ENCODE data around the gene SERPINB5. TPM values are rescaled to one million over a fixed set of nuclear protein-coding genes. Genes with fewer than 3 reads are reported as not detected.
A peak's percentile ranks its signal among the peaks of the same experiment; 100 is the strongest.

Gene SERPINB5
- total RNA-seq, 1 donor from 2014 or later: not detected

- intact Hi-C loops (cut with DNase I): no loop called here
Measured at GRCh38 chr18:63438181-63438580, 38.6 kb upstream of the SERPINB5 start.

GRCh38 chr18:63439334-63439733 is 37.4 kb upstream of the SERPINB5 start:
- intact Hi-C loops (cut with DNase I): no loop called here
- H3K27me3 ChIP-seq (ENCODE audit: low read depth): no peaks in the 10 kb centered on the region
- no peak overlapping the region for H3K4me3 ChIP-seq
- ATAC-seq: peak; percentile 66 to 79
- no peak overlapping the region for H3K27ac ChIP-seq
- H3K36me3 ChIP-seq: no peaks in the 10 kb centered on the region
- TF ChIP-seq, protein P1, sequence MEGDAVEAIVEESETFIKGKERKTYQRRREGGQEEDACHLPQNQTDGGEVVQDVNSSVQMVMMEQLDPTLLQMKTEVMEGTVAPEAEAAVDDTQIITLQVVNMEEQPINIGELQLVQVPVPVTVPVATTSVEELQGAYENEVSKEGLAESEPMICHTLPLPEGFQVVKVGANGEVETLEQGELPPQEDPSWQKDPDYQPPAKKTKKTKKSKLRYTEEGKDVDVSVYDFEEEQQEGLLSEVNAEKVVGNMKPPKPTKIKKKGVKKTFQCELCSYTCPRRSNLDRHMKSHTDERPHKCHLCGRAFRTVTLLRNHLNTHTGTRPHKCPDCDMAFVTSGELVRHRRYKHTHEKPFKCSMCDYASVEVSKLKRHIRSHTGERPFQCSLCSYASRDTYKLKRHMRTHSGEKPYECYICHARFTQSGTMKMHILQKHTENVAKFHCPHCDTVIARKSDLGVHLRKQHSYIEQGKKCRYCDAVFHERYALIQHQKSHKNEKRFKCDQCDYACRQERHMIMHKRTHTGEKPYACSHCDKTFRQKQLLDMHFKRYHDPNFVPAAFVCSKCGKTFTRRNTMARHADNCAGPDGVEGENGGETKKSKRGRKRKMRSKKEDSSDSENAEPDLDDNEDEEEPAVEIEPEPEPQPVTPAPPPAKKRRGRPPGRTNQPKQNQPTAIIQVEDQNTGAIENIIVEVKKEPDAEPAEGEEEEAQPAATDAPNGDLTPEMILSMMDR (IDR thresholded peaks at IDR 0.05): peak; percentile 83
- DNase-seq: no peak
- no peaks in the 10 kb centered on the region for H3K9me3 ChIP-seq
- peaks cover 3% of the 10 kb centered on the region for H3K4me1 ChIP-seq

More at GRCh38 chr18:63438181-63438580, 38.6 kb upstream of the SERPINB5 start:
- H3K36me3 ChIP-seq: no peaks in the 10 kb centered on the region
- H3K27ac ChIP-seq: no peak overlapping the region
- DNase-seq (no peak), ATAC-seq (no peak)
- no peak overlapping the region for H3K4me3 ChIP-seq
- no peaks in the 10 kb centered on the region for H3K27me3 ChIP-seq (ENCODE audit: low read depth)
- TF ChIP-seq, protein P1 (IDR thresholded peaks at IDR 0.05): no peak
- H3K4me1 ChIP-seq: no peaks in the 10 kb centered on the region
- H3K9me3 ChIP-seq: no peaks in the 10 kb centered on the region

DNA sequence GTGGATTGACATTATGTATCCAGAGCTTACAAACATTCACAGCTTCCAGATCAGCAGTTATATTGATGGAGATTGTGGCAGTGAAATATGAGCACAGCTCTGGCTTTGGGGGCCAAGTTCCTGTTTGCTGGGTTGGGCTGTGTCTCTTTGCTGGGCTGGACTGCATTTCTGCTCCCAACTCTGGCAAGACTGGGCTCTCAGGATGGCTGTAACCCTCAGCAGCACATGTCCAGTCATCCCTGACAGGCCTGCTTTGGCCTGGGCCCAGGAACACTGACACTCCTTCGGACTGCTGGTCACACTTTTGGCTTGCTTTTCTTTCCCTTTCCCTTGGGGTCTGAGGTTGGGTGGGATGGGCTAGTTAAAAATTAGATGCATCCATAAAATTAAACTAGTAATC is 36.5 kb upstream of the SERPINB5 start:
- DNase-seq: no peak
- ATAC-seq: peak in 1 of 2 donors; percentile 26
- intact Hi-C loops (cut with DNase I): no loop called here
- Histone ChIP-seq H3K27me3 (ENCODE audit: low read depth) (no peaks in the 10 kb centered on the region), H3K27ac (no peak overlapping the region), H3K9me3 (no peaks in the 10 kb centered on the region), H3K4me1 (peaks cover 4% of the 10 kb centered on the region), H3K4me3 (no peak overlapping the region), H3K36me3 (no peaks in the 10 kb centered on the region)
- TF ChIP-seq, protein P1 (IDR thresholded peaks at IDR 0.05): no peak

- TF ChIP-seq, protein P1 (IDR thresholded peaks at IDR 0.05): no peak
- DNase-seq (no peak), ATAC-seq (peak in 1 of 2 donors; percentile 25)
- Histone ChIP-seq H3K27ac (no peak overlapping the region), H3K9me3 (no peaks in the 10 kb centered on the region), H3K36me3 (no peaks in the 10 kb centered on the region), H3K4me3 (no peak overlapping the region), H3K4me1 (peaks cover 4% of the 10 kb centered on the region), H3K27me3 (ENCODE audit: low read depth) (no peaks in the 10 kb centered on the region)
- intact Hi-C loops (cut with DNase I): no loop called here
Measured at GRCh38 chr18:63440881-63441280, 35.9 kb upstream of the SERPINB5 start.

GRCh38 chr18:63443829-63444228 is 32.9 kb upstream of the SERPINB5 start:
- TF ChIP-seq, protein P1 (IDR thresholded peaks at IDR 0.05): no peak
- intact Hi-C loops (cut with DNase I): no loop called here
- no peak overlapping the region for H3K4me3 ChIP-seq
- ATAC-seq (no peak), DNase-seq (no peak)
- no peaks in the 10 kb centered on the region for H3K36me3 ChIP-seq
- H3K9me3 ChIP-seq: no peaks in the 10 kb centered on the region
- H3K27me3 ChIP-seq (ENCODE audit: low read depth): no peaks in the 10 kb centered on the region
- H3K27ac ChIP-seq: no peak overlapping the region
- H3K4me1 ChIP-seq: peaks cover 4% of the 10 kb centered on the region

DNA sequence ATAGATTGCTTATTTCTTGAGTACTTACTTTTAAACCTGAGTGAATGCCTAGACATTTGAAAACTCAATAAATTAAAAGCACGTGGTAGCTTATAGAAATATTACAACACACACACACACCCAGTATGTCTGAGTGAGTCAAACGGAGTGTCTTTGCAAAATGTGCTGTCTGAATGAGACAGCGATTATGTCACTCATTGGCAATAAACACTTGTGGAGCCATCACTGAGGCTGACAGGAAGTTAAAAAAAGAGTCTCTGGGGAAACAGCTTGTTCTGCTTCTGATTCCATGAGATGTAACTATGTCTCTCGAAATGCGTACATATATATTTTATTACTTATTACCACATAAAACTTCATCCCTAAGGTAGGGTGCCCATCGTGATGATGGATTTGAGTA is 32.2 kb upstream of the SERPINB5 start:
- Histone ChIP-seq H3K4me3 (no peak overlapping the region), H3K4me1 (peaks cover 4% of the 10 kb centered on the region), H3K9me3 (no peaks in the 10 kb centered on the region), H3K36me3 (no peaks in the 10 kb centered on the region), H3K27ac (peak overlapping the region; percentile 53), H3K27me3 (ENCODE audit: low read depth) (no peaks in the 10 kb centered on the region)
- TF ChIP-seq, protein P1 (IDR thresholded peaks at IDR 0.05): no peak
- intact Hi-C loops (cut with DNase I): no loop called here
- no peak for DNase-seq
- peak; percentile 58 to 74 for ATAC-seq
